HFFc6 (cell line): Measurements from ENCODE around the gene PPP1R16B. TPM values are rescaled to one million over a fixed set of nuclear protein-coding genes. Genes with fewer than 3 reads are reported as not detected.

Experiments used
- DNase-seq: peaks from one replicate; pipeline ENCODE4 v3.0.0-alpha.2; 2018
- H3K27ac Mint-ChIP-seq: 2 replicates; pipeline ENCODE4 v1.8.0; 2020; ENCODE audit warnings: mild to moderate bottlenecking, mixed read lengths
- H3K27me3 Mint-ChIP-seq: 2 replicates; pipeline ENCODE4 v1.8.0; 2021; ENCODE audit warnings: mild to moderate bottlenecking, moderate library complexity, mixed read lengths; ENCODE audit not compliant: insufficient read depth
- H3K36me3 Mint-ChIP-seq: 2 replicates; pipeline ENCODE4 v1.8.0; 2021; ENCODE audit warnings: low read depth, mixed read lengths
- H3K4me1 Mint-ChIP-seq: 2 replicates; pipeline ENCODE4 v1.8.0; 2020; ENCODE audit warnings: low read depth, mixed read lengths
- H3K4me3 Mint-ChIP-seq: 2 replicates; pipeline ENCODE4 v1.8.0; 2020; ENCODE audit warnings: mild to moderate bottlenecking, moderate library complexity, mixed read lengths
- H3K9me3 Mint-ChIP-seq: 2 replicates; pipeline ENCODE4 v1.8.0; 2020; ENCODE audit warnings: mild to moderate bottlenecking, mixed read lengths
- CTCF ChIP-seq: fragments of 200-600 bp; sonication (generic); IDR thresholded peaks from 2 replicates; pipeline ENCODE4 v1.5.0; 2021; ENCODE audit warnings: antibody characterized with exemption, mild to moderate bottlenecking
- total RNA-seq, 6 experiments: library from RNA; stranded (reverse); fragmentation: NEBNext Ultra II Directional; extraction: Animal tissue kit (Norgen Biotek cat#: 25700); gene quantifications; 2 replicates in 1 of 6; 3 replicates in 5 of 6; pipeline ENCODE4 v1.2.3, GENCODE V29; 2021

The PPP1R16B gene
- total RNA-seq, 6 experiments from 2014 or later, result not detected

GRCh38 chr20:38945012-38945411 is 139.5 kb downstream of the PPP1R16B start:
- no peaks in the 10 kb centered on the region; the same call in 1 of the 2 replicates for H3K27me3 Mint-ChIP-seq
- no peak overlapping the region for H3K27ac Mint-ChIP-seq
- H3K4me1 Mint-ChIP-seq, result no peaks in the 10 kb centered on the region
- H3K36me3 Mint-ChIP-seq, result peaks cover 27% of the 10 kb centered on the region
- DNase-seq, result no peak
- H3K4me3 Mint-ChIP-seq, result no peak overlapping the region
- no peaks in the 10 kb centered on the region for H3K9me3 Mint-ChIP-seq
- no peak for TF ChIP-seq CTCF

- Mint-ChIP-seq H3K36me3 (peaks cover 27% of the 10 kb centered on the region), H3K27ac (no peak overlapping the region), H3K4me1 (no peaks in the 10 kb centered on the region), H3K4me3 (no peak overlapping the region), H3K9me3 (no peaks in the 10 kb centered on the region), H3K27me3 (no peaks in the 10 kb centered on the region)
- no peak for DNase-seq
- TF ChIP-seq CTCF, result no peak
Observed at GRCh38 chr20:38946836-38947235, 141.3 kb downstream of the PPP1R16B start.

GRCh38 chr20:38947931-38948362 is 142.4 kb downstream of the PPP1R16B start:
- Mint-ChIP-seq H3K4me3 (no peak overlapping the region), H3K4me1 (no peaks in the 10 kb centered on the region), H3K27me3 (no peaks in the 10 kb centered on the region), H3K36me3 (peaks cover 32% of the 10 kb centered on the region), H3K27ac (no peak overlapping the region), H3K9me3 (no peaks in the 10 kb centered on the region)
- TF ChIP-seq CTCF, result no peak
- no peak for DNase-seq

- Mint-ChIP-seq H3K36me3 (peaks cover 40% of the 10 kb centered on the region), H3K27ac (no peak overlapping the region), H3K4me1 (no peaks in the 10 kb centered on the region), H3K4me3 (no peak overlapping the region), H3K27me3 (no peaks in the 10 kb centered on the region), H3K9me3 (no peaks in the 10 kb centered on the region)
- no peak for DNase-seq
- TF ChIP-seq CTCF, result no peak
Observed at GRCh38 chr20:38950254-38950653, 144.8 kb downstream of the PPP1R16B start.

- TF ChIP-seq CTCF, result no peak
- DNase-seq, result no peak
- Mint-ChIP-seq H3K4me1 (no peaks in the 10 kb centered on the region), H3K27ac (no peak overlapping the region), H3K27me3 (no peaks in the 10 kb centered on the region), H3K9me3 (no peaks in the 10 kb centered on the region), H3K36me3 (peaks cover 35% of the 10 kb centered on the region), H3K4me3 (no peak overlapping the region)
Observed at GRCh38 chr20:38951611-38952010, 146.1 kb downstream of the PPP1R16B start.

GRCh38 chr20:38952153-38952552 is 146.7 kb downstream of the PPP1R16B start:
- Mint-ChIP-seq H3K27me3 (no peaks in the 10 kb centered on the region), H3K27ac (no peak overlapping the region), H3K4me1 (no peaks in the 10 kb centered on the region), H3K36me3 (peaks cover 29% of the 10 kb centered on the region), H3K9me3 (no peaks in the 10 kb centered on the region), H3K4me3 (no peak overlapping the region)
- no peak for DNase-seq
- TF ChIP-seq CTCF, result no peak
